IPS-20b (cell line): ENCODE measurements around the gene GPR152.
"Not testable (repeated sequence)": the region's sequence is repeated elsewhere in the genome, so short reads cannot be mapped to it uniquely, and the experiment has no call there.

ENCODE experiments used
- H3K27ac ChIP-seq: one replicate; pipeline ENCODE4 v1.5.1; 2013; ENCODE audit warnings: low read length
- H3K27me3 ChIP-seq: 2 replicates; pipeline ENCODE4 v1.6.1; 2013; ENCODE audit warnings: mild to moderate bottlenecking, low read length, inconsistent platforms; ENCODE audit not compliant: insufficient read depth
- H3K36me3 ChIP-seq: 2 replicates; pipeline ENCODE4 v1.6.1; 2013; ENCODE audit warnings: low read depth, mild to moderate bottlenecking, inconsistent platforms, low read length, moderate library complexity; ENCODE audit not compliant: insufficient read depth
- H3K4me1 ChIP-seq: 2 replicates; pipeline ENCODE4 v1.6.1; 2013; ENCODE audit warnings: mild to moderate bottlenecking, control low read depth, inconsistent platforms, low read length, moderate library complexity; ENCODE audit not compliant: insufficient read depth
- H3K4me3 ChIP-seq: 2 replicates; pipeline ENCODE4 v1.5.1; 2013; ENCODE audit warnings: mild to moderate bottlenecking, low read length, inconsistent platforms
- H3K9ac ChIP-seq: 2 replicates; pipeline ENCODE4 v1.6.1; 2013; ENCODE audit warnings: low read depth, mild to moderate bottlenecking, inconsistent platforms, low read length, moderate library complexity
- H3K9me3 ChIP-seq: 2 replicates; pipeline ENCODE4 v1.6.1; 2013; ENCODE audit warnings: mild to moderate bottlenecking, low read depth, low read length, inconsistent platforms; ENCODE audit not compliant: insufficient read depth

GPR152 gene

GRCh38 chr11:67493548-67494370 lies 41.2 kb upstream of the GPR152 start:
- Histone ChIP-seq H3K27ac (no peak overlapping the region), H3K27me3 (no peaks in the 10 kb centered on the region), H3K9me3 (no peaks in the 10 kb centered on the region), H3K4me1 (no peaks in the 10 kb centered on the region), H3K36me3 (peaks cover 12% of the 10 kb centered on the region), H3K9ac (no peak overlapping the region), H3K4me3 (no peak overlapping the region)

GRCh38 chr11:67492801-67493547 lies 40.4 kb upstream of the GPR152 start:
- Histone ChIP-seq H3K9me3 (no peaks in the 10 kb centered on the region), H3K4me1 (no peaks in the 10 kb centered on the region), H3K27me3 (no peaks in the 10 kb centered on the region), H3K27ac (no peak overlapping the region), H3K9ac (no peak overlapping the region), H3K36me3 (peaks cover 12% of the 10 kb centered on the region), H3K4me3 (no peak overlapping the region)

- H3K27ac ChIP-seq = no peak overlapping the region
- H3K4me1 ChIP-seq = no peaks in the 10 kb centered on the region
- no peak overlapping the region for H3K4me3 ChIP-seq
- no peaks in the 10 kb centered on the region for H3K9me3 ChIP-seq
- no peak overlapping the region for H3K9ac ChIP-seq
- peaks cover 12% of the 10 kb centered on the region for H3K36me3 ChIP-seq
- H3K27me3 ChIP-seq = no peaks in the 10 kb centered on the region
Observed at GRCh38 chr11:67492069-67492727, 39.7 kb upstream of the GPR152 start.

GRCh38 chr11:67491276-67492068 lies 38.9 kb upstream of the GPR152 start:
- Histone ChIP-seq H3K4me1 (no peaks in the 10 kb centered on the region), H3K36me3 (peaks cover 12% of the 10 kb centered on the region), H3K27me3 (no peaks in the 10 kb centered on the region), H3K4me3 (no peak overlapping the region), H3K27ac (no peak overlapping the region), H3K9ac (no peak overlapping the region), H3K9me3 (no peaks in the 10 kb centered on the region)

GRCh38 chr11:67490727-67491065 lies 38.2 kb upstream of the GPR152 start:
- Histone ChIP-seq H3K4me1 (no peaks in the 10 kb centered on the region), H3K27ac (no peak overlapping the region), H3K9ac (no peak overlapping the region), H3K27me3 (no peaks in the 10 kb centered on the region), H3K9me3 (no peaks in the 10 kb centered on the region), H3K4me3 (no peak overlapping the region), H3K36me3 (peaks cover 12% of the 10 kb centered on the region)

- H3K36me3 ChIP-seq = peaks cover 12% of the 10 kb centered on the region
- H3K4me3 ChIP-seq = no peak overlapping the region
- H3K4me1 ChIP-seq = no peaks in the 10 kb centered on the region
- H3K9me3 ChIP-seq = no peaks in the 10 kb centered on the region
- H3K27ac ChIP-seq = no peak overlapping the region
- no peak overlapping the region for H3K9ac ChIP-seq
- H3K27me3 ChIP-seq = no peaks in the 10 kb centered on the region
Observed at GRCh38 chr11:67489885-67490726, 37.6 kb upstream of the GPR152 start.

GRCh38 chr11:67489203-67489884 lies 36.8 kb upstream of the GPR152 start:
- no peaks in the 10 kb centered on the region for H3K9me3 ChIP-seq
- H3K27me3 ChIP-seq = no peaks in the 10 kb centered on the region; the same call in 1 of the 2 replicates
- H3K4me3 ChIP-seq = no peak overlapping the region
- H3K27ac ChIP-seq = no peak overlapping the region
- H3K9ac ChIP-seq = no peak overlapping the region
- H3K36me3 ChIP-seq = peaks cover 12% of the 10 kb centered on the region
- no peaks in the 10 kb centered on the region for H3K4me1 ChIP-seq

- Histone ChIP-seq H3K27ac (no peak overlapping the region), H3K27me3 (peaks cover 10% of the 10 kb centered on the region), H3K4me1 (no peaks in the 10 kb centered on the region), H3K9ac (no peak overlapping the region), H3K36me3 (peaks cover 3% of the 10 kb centered on the region; the same call in 1 of the 2 replicates), H3K4me3 (no peak overlapping the region), H3K9me3 (no peaks in the 10 kb centered on the region)
Observed at GRCh38 chr11:67486481-67487195, 34.1 kb upstream of the GPR152 start.

- not testable (repeated sequence) for H3K36me3 ChIP-seq, H3K4me1 ChIP-seq, H3K4me3 ChIP-seq, H3K9ac ChIP-seq, H3K27ac ChIP-seq, H3K9me3 ChIP-seq
- peaks cover 10% of the 10 kb centered on the region for H3K27me3 ChIP-seq
Observed at GRCh38 chr11:67485873-67486361, 33.4 kb upstream of the GPR152 start.

GRCh38 chr11:67484847-67485311 lies 32.4 kb upstream of the GPR152 start:
- H3K36me3 ChIP-seq = no peaks in the 10 kb centered on the region
- no peak overlapping the region for H3K27ac ChIP-seq
- H3K4me3 ChIP-seq = no peak overlapping the region
- peaks cover 10% of the 10 kb centered on the region for H3K27me3 ChIP-seq
- no peak overlapping the region for H3K9ac ChIP-seq
- H3K9me3 ChIP-seq = no peaks in the 10 kb centered on the region
- H3K4me1 ChIP-seq = no peaks in the 10 kb centered on the region
